ENCODE results near the gene EPYC.

- TF ChIP-seq, protein P1, sequence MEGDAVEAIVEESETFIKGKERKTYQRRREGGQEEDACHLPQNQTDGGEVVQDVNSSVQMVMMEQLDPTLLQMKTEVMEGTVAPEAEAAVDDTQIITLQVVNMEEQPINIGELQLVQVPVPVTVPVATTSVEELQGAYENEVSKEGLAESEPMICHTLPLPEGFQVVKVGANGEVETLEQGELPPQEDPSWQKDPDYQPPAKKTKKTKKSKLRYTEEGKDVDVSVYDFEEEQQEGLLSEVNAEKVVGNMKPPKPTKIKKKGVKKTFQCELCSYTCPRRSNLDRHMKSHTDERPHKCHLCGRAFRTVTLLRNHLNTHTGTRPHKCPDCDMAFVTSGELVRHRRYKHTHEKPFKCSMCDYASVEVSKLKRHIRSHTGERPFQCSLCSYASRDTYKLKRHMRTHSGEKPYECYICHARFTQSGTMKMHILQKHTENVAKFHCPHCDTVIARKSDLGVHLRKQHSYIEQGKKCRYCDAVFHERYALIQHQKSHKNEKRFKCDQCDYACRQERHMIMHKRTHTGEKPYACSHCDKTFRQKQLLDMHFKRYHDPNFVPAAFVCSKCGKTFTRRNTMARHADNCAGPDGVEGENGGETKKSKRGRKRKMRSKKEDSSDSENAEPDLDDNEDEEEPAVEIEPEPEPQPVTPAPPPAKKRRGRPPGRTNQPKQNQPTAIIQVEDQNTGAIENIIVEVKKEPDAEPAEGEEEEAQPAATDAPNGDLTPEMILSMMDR (conservative IDR thresholded peaks at IDR 0.05; ENCODE audit: low read length), result no peak
- no peak for TF ChIP-seq EZH2phosphoT487 (IDR thresholded peaks at IDR 0.05; ENCODE audit: borderline replicate concordance, low read depth, low read length)
Observed at GRCh38 chr12:90958347-90958746, 46.4 kb downstream of the EPYC start.

Data from OCI-LY7 (cell line).